Spleen (tissue), 11 donors: ENCODE data around the gene LPP. TPM values are rescaled to one million over a fixed set of nuclear protein-coding genes. Genes with fewer than 3 reads are reported as not detected.

Source experiments
- DNase-seq: peaks from one replicate; pipeline ENCODE4 v3.0.0-alpha.2; 2020
- H3K27ac ChIP-seq, 8 donors: fragments of 200-600 bp; sonication (generic) in 7 of 8; 1 replicate in 4 of 8; 2 replicates in 4 of 8; pipeline versions ENCODE4 v1.5.0 to v1.8.0; 2016 to 2021; ENCODE audit warnings: inconsistent platforms in 4 of 8, mild to moderate bottlenecking in 4 of 8, moderate library complexity in 1 of 8
- H3K27me3 ChIP-seq, 7 donors: fragments of 200-600 bp; sonication (generic) in 6 of 7; replicated peaks in 1 of 7; 1 replicate in 4 of 7; 2 replicates in 3 of 7; pipeline versions ENCODE4 v1.5.0 to v1.8.0; 2016 to 2021; ENCODE audit warnings: inconsistent platforms in 3 of 7, mild to moderate bottlenecking in 1 of 7
- H3K36me3 ChIP-seq, 6 donors: fragments of 200-600 bp; sonication (generic) in 5 of 6; 1 replicate in 4 of 6; 2 replicates in 2 of 6; pipeline versions ENCODE4 v1.5.0 to v1.8.0; 2016 to 2021; ENCODE audit warnings: inconsistent platforms in 2 of 6
- H3K4me1 ChIP-seq, 6 donors: fragments of 200-600 bp; sonication (generic) in 5 of 6; 1 replicate in 3 of 6; 2 replicates in 3 of 6; pipeline versions ENCODE4 v1.5.0 to v1.8.0; 2016 to 2021; ENCODE audit warnings: inconsistent platforms in 3 of 6
- H3K4me3 ChIP-seq, 8 donors: fragments of 200-600 bp; sonication (generic) in 7 of 8; 1 replicate in 4 of 8; 2 replicates in 4 of 8; pipeline versions ENCODE4 v1.5.0 to v1.8.0; 2016 to 2021; ENCODE audit warnings: inconsistent platforms in 4 of 8, mild to moderate bottlenecking in 4 of 8, moderate library complexity in 2 of 8
- H3K9me3 ChIP-seq, 8 donors: fragments of 200-600 bp; sonication (generic) in 7 of 8; 1 replicate in 4 of 8; 2 replicates in 4 of 8; pipeline versions ENCODE4 v1.5.0 to v1.8.0; 2016 to 2021; ENCODE audit warnings: inconsistent platforms in 4 of 8
- CTCF ChIP-seq, 11 experiments: fragments of 200-600 bp in 7 of 11; fragments of 450-650 bp in 4 of 11; sonication (generic) in 4 of 11; IDR thresholded peaks in 8 of 11; conservative IDR thresholded peaks in 3 of 11; 1 replicate in 7 of 11; 2 replicates in 4 of 11; pipeline versions ENCODE4 v1.4.0 to v1.8.0; 2016 to 2021; ENCODE audit warnings: antibody characterized with exemption in 11 of 11, inconsistent platforms in 4 of 11, mild to moderate bottlenecking in 1 of 11
- POLR2A ChIP-seq, 3 donors: fragments of 450-650 bp; IDR thresholded peaks; one replicate each; pipeline ENCODE4 v1.5.1; 2017; ENCODE audit warnings: antibody characterized with exemption in 3 of 3, mild to moderate bottlenecking in 1 of 3
- POLR2AphosphoS5 ChIP-seq, 3 donors: sonication (generic); formaldehyde crosslinking; IDR thresholded peaks; one replicate each; pipeline ENCODE4 v1.5.1; 2017; ENCODE audit warnings: antibody characterized with exemption in 3 of 3
- WGBS, 5 donors: extraction: QIAGEN DNeasy Blood & Tissue Kit in 3 of 5; methylation state at CpG; one replicate each; pipeline versions ENCODE4 v1.1.5 to v1.1.7; 2013 to 2018; 5-methylcytosine and 5-hydroxymethylcytosine counted together
- intact Hi-C: fragments of 100-400 bp; cut with DNase I; formaldehyde crosslinking; loops from one replicate; pipeline ENCODE4 v1.15.0; 2023; ENCODE audit warnings: low total_unique reads
- polyA plus RNA-seq, 3 donors: library from polyadenylated mRNA; stranded (reverse); fragments of 200-250 nt; gene quantifications; one replicate each; pipeline ENCODE4 v1.2.1, GENCODE V29; 2013
- total RNA-seq, 7 donors: library from RNA; depleted of rRNA in 3 of 7; stranded (reverse); fragments of >200 nt in 3 of 7; fragmentation: NEBNext Ultra II Directional in 4 of 7; extraction: Animal tissue kit (Norgen Biotek cat#: 25700) in 4 of 7; gene quantifications; one replicate each; pipeline versions ENCODE4 v1.1.0 to v1.2.1, GENCODE V29; 2016 to 2021
- donor health status: healthy with polysubstance abuse.
- donor health status: DM: no; HTN: no; CAD: no; lungs with moderate emphysema.
- donor health status: DM: no; HTN: no; CAD: no.
- donor health status: Bipolar disorder and iron deficiency.
- donor health status: healthy.
- donor health status: DM: no; HTN: no; CAD: no.
- donor health status: DM: yes; HTN: yes; CAD: no.

The LPP gene
- total and polyA plus RNA-seq, 10 donors, result 2.4 to 270 (median 156) TPM

DNA sequence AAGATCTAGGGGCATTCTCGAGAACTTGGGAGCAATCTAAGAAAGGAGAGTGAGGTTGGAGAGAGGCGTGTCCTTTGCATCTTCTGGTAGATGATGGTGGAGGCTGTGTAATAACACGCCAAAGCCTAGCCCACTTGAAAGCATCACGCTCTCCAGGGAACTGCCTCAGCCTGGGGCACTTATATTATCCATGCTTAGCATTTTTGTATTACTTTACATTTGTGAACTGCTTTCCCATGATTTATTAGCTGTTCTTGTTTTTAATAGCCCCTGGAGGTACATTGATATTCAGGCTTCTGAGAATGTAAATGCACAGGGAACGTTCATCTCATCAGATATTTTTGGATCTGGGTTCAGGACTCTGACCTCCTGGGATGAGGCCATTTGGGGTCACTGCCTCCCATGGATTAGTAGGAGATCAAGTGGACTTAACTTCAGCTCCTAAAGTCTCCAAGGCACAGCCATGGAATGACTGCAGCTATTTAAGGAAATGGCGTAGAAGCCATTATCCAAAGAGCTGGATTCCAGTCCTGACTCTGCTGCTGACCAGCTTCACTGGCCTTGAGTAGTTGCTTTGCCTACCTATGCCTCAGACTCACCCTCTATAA, 124.9 kb downstream of the LPP start:
- H3K36me3 ChIP-seq, result peaks cover 0 to 8% (median 0%) of the 10 kb centered on the region in 6 donors
- H3K27ac ChIP-seq, result no peak overlapping the region
- no peak for DNase-seq
- H3K9me3 ChIP-seq, result no peaks in the 10 kb centered on the region
- intact Hi-C loops, result no loop called here
- TF ChIP-seq CTCF (IDR thresholded peaks at IDR 0.05 in 8 of 11, conservative IDR thresholded peaks at IDR 0.05 in 3 of 11) (no peak), POLR2A (IDR thresholded peaks at IDR 0.05) (no peak), POLR2AphosphoS5 (IDR thresholded peaks at IDR 0.05) (no peak)
- H3K4me3 ChIP-seq, result no peak overlapping the region
- 75 to 88% (median 86%) methylated on average over 6 of the region's 6 CpGs for WGBS, 5 donors
- H3K4me1 ChIP-seq, result peaks cover 0 to 31% (median 17%) of the 10 kb centered on the region in 6 donors
- no peaks in the 10 kb centered on the region for H3K27me3 ChIP-seq

- H3K4me3 ChIP-seq, result no peak overlapping the region
- H3K4me1 ChIP-seq, result peaks cover 7 to 40% (median 23%) of the 10 kb centered on the region in 6 donors
- H3K27me3 ChIP-seq, result no peaks in the 10 kb centered on the region
- TF ChIP-seq CTCF (IDR thresholded peaks at IDR 0.05 in 8 of 11, conservative IDR thresholded peaks at IDR 0.05 in 3 of 11), result no peak
- TF ChIP-seq POLR2AphosphoS5 (IDR thresholded peaks at IDR 0.05), result no peak
- no peak for TF ChIP-seq POLR2A (IDR thresholded peaks at IDR 0.05)
- no peak overlapping the region for H3K27ac ChIP-seq
- intact Hi-C loops, result no loop called here
- DNase-seq, result no peak
- 79 to 84% (median 82%) methylated on average over 7 of the region's 7 CpGs for WGBS, 5 donors
- peaks cover 0 to 8% (median 0%) of the 10 kb centered on the region in 6 donors for H3K36me3 ChIP-seq
- no peaks in the 10 kb centered on the region for H3K9me3 ChIP-seq
Observed at GRCh38 chr3:188279502-188280335, 125.8 kb downstream of the LPP start.

DNA sequence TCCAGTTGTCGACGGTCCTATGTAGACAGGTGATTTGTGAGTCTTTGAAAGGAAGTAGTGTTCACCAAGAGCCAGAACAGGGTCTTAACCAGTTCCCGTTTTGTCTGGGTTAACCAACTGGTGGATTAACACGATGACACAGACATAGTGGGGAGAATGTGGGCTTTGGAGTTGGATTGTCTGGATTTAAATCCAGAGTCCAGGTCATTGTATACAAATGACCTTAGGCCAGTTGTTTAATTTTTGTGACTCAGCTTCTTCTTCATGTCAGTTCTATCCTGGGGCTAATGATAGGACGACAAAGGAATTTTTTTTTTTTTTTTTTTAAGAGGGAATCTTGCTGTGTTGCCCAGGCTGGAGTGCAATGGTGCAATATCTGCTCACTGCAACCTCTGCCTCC, 126.7 kb downstream of the LPP start:
- H3K4me3 ChIP-seq, result no peak overlapping the region
- TF ChIP-seq CTCF (IDR thresholded peaks at IDR 0.05 in 8 of 11, conservative IDR thresholded peaks at IDR 0.05 in 3 of 11) (no peak), POLR2AphosphoS5 (IDR thresholded peaks at IDR 0.05) (no peak), POLR2A (IDR thresholded peaks at IDR 0.05) (no peak)
- DNase-seq, result no peak
- H3K27me3 ChIP-seq, result no peaks in the 10 kb centered on the region
- H3K9me3 ChIP-seq, result no peaks in the 10 kb centered on the region
- WGBS, 5 donors, result 83 to 91% (median 87%) methylated on average over 5 of the region's 5 CpGs
- H3K4me1 ChIP-seq, result peaks cover 10 to 49% (median 23%) of the 10 kb centered on the region in 6 donors
- intact Hi-C loops, result no loop called here
- H3K27ac ChIP-seq, result no peak overlapping the region
- peaks cover 0 to 7% (median 0%) of the 10 kb centered on the region in 6 donors for H3K36me3 ChIP-seq

GRCh38 chr3:188282871-188283270, 128.9 kb downstream of the LPP start:
- Histone ChIP-seq H3K27ac (peak overlapping the region in 4 of 8 donors; percentile 11 to 42 (median 26)), H3K36me3 (no peaks in the 10 kb centered on the region), H3K4me3 (no peak overlapping the region), H3K4me1 (peaks cover 10 to 70% (median 28%) of the 10 kb centered on the region in 6 donors), H3K9me3 (no peaks in the 10 kb centered on the region), H3K27me3 (no peaks in the 10 kb centered on the region)
- intact Hi-C loops, result no loop called here
- no peak for DNase-seq
- no peak for TF ChIP-seq POLR2A (IDR thresholded peaks at IDR 0.05)
- TF ChIP-seq POLR2AphosphoS5 (IDR thresholded peaks at IDR 0.05), result no peak
- TF ChIP-seq CTCF (IDR thresholded peaks at IDR 0.05 in 8 of 11, conservative IDR thresholded peaks at IDR 0.05 in 3 of 11), result no peak
